GM23338 (cell line): ENCODE data around the gene SCN7A. TPM values are rescaled to one million over a fixed set of nuclear protein-coding genes. Genes with fewer than 3 reads are reported as not detected.

Experiments used
- ATAC-seq: fragments of 200-7000 bp; cut with Tn5 transposase; 3 replicates; pipeline ENCODE4 v1.9.1; 2020
- DNase-seq: peaks from one replicate; pipeline ENCODE4 v3.0.0-alpha.2; 2015; ENCODE audit warnings: low spot score
- H2AFZ ChIP-seq: fragments of 200-600 bp; sonication (generic); 2 replicates; pipeline ENCODE4 v1.8.0; 2016; ENCODE audit warnings: antibody characterized with exemption, mild to moderate bottlenecking, moderate library complexity
- H3F3A ChIP-seq: fragments of 200-600 bp; sonication (generic); replicated peaks from 2 replicates; pipeline ENCODE4 v1.8.0; 2017; ENCODE audit warnings: antibody characterized with exemption, mixed run types, low read depth
- H3K27ac ChIP-seq: fragments of 200-600 bp; sonication (generic); 2 replicates; pipeline ENCODE4 v1.6.1; 2016; ENCODE audit warnings: low read depth
- H3K27me3 ChIP-seq: fragments of 200-600 bp; sonication (generic); 2 replicates; pipeline ENCODE4 v1.8.0; 2016; ENCODE audit warnings: mild to moderate bottlenecking, mixed run types, moderate library complexity; ENCODE audit not compliant: insufficient read depth
- H3K36me3 ChIP-seq: fragments of 200-600 bp; sonication (generic); 2 replicates; pipeline ENCODE4 v1.8.0; 2016; ENCODE audit warnings: mild to moderate bottlenecking; ENCODE audit not compliant: insufficient read depth
- H3K4me1 ChIP-seq: fragments of 200-600 bp; sonication (generic); 2 replicates; pipeline ENCODE4 v1.8.0; 2016; ENCODE audit warnings: mild to moderate bottlenecking, moderate library complexity; ENCODE audit not compliant: insufficient read depth
- H3K4me2 ChIP-seq: fragments of 200-600 bp; sonication (generic); 2 replicates; pipeline ENCODE4 v1.7.1; 2017; ENCODE audit warnings: mixed run types
- H3K4me3 ChIP-seq: fragments of 200-600 bp; sonication (generic); 2 replicates; pipeline ENCODE4 v1.6.1; 2016; ENCODE audit warnings: mixed run types
- H3K79me2 ChIP-seq: fragments of 200-600 bp; sonication (generic); replicated peaks from 2 replicates; pipeline ENCODE4 v1.8.0; 2017; ENCODE audit warnings: mild to moderate bottlenecking; ENCODE audit not compliant: insufficient read depth
- H3K9me2 ChIP-seq: fragments of 200-600 bp; sonication (generic); 2 replicates; pipeline ENCODE4 v1.8.0; 2017; ENCODE audit not compliant: insufficient read depth
- H4K20me1 ChIP-seq: fragments of 200-600 bp; sonication (generic); replicated peaks from 2 replicates; pipeline ENCODE4 v1.8.0; 2017; ENCODE audit warnings: mild to moderate bottlenecking; ENCODE audit not compliant: insufficient read depth
- H3K27ac Mint-ChIP-seq: 2 replicates; pipeline ENCODE4 v1.8.0; 2020; ENCODE audit warnings: inconsistent platforms, mild to moderate bottlenecking, moderate library complexity, mixed read lengths
- H3K27me3 Mint-ChIP-seq: 3 replicates; pipeline ENCODE4 v1.8.0; 2022; ENCODE audit warnings: low read depth, mild to moderate bottlenecking, moderate library complexity, mixed read lengths, inconsistent platforms; ENCODE audit not compliant: insufficient read depth, poor library complexity
- H3K36me3 Mint-ChIP-seq: 3 replicates; pipeline ENCODE4 v1.8.0; 2021; ENCODE audit warnings: low read depth, mild to moderate bottlenecking, inconsistent platforms, moderate library complexity, mixed read lengths
- H3K4me1 Mint-ChIP-seq: 3 replicates; pipeline ENCODE4 v1.8.0; 2020; ENCODE audit warnings: mild to moderate bottlenecking, inconsistent platforms, mixed read lengths
- H3K4me3 Mint-ChIP-seq: 3 replicates; pipeline ENCODE4 v1.8.0; 2021; ENCODE audit warnings: moderate library complexity, mild to moderate bottlenecking, inconsistent platforms, mixed read lengths
- H3K9me3 Mint-ChIP-seq: 3 replicates; pipeline ENCODE4 v1.8.0; 2020; ENCODE audit warnings: moderate library complexity, mild to moderate bottlenecking, inconsistent platforms, mixed read lengths
- CREB1 ChIP-seq: fragments of 250-450 bp; sonication (Bioruptor Pico); IDR thresholded peaks from 2 replicates; pipeline ENCODE4 v1.5.0; 2020; ENCODE audit warnings: low read depth, mild to moderate bottlenecking, moderate library complexity
- EZH2 ChIP-seq: fragments of 200-600 bp; sonication (generic); IDR thresholded peaks from one replicate; pipeline ENCODE4 v1.8.0; 2017; ENCODE audit warnings: antibody characterized with exemption, mild to moderate bottlenecking, low read depth; ENCODE audit not compliant: unreplicated experiment
- EZH2phosphoT487 ChIP-seq: fragments of 200-600 bp; sonication (generic); IDR thresholded peaks from one replicate; pipeline ENCODE4 v1.8.1; 2018; ENCODE audit warnings: antibody characterized with exemption; ENCODE audit not compliant: unreplicated experiment
- JUNB ChIP-seq: IDR thresholded peaks from one replicate; pipeline ENCODE4 v1.6.1; 2016; ENCODE audit warnings: antibody characterized with exemption; ENCODE audit not compliant: unreplicated experiment
- NANOG ChIP-seq: IDR thresholded peaks from 2 replicates; pipeline ENCODE4 v1.6.1; 2016; ENCODE audit warnings: antibody characterized with exemption, borderline replicate concordance
- POLR2AphosphoS5 ChIP-seq: IDR thresholded peaks from 2 replicates; pipeline ENCODE4 v1.6.1; 2016; ENCODE audit warnings: antibody characterized with exemption, low read depth
- STAT1 ChIP-seq: IDR thresholded peaks from one replicate; pipeline ENCODE4 v1.6.1; 2016; ENCODE audit warnings: antibody characterized with exemption; ENCODE audit not compliant: unreplicated experiment
- ZNF114 ChIP-seq: fragments of 250-450 bp; sonication (Bioruptor Pico); IDR thresholded peaks from 2 replicates; pipeline ENCODE4 v1.5.0; 2020; ENCODE audit warnings: mild to moderate bottlenecking, moderate library complexity
- ZNF331 ChIP-seq: fragments of 250-450 bp; sonication (Bioruptor Pico); IDR thresholded peaks from 2 replicates; pipeline ENCODE4 v1.5.0; 2020; ENCODE audit warnings: low read depth, mild to moderate bottlenecking, moderate library complexity
- polyA plus RNA-seq: library from polyadenylated mRNA; unstranded; fragments of >200 nt; fragmentation: Nextera tagmentation; extraction: Ambion mirVana; gene quantifications from 2 replicates; pipeline ENCODE4 v1.2.1, GENCODE V29; 2016
- total RNA-seq: library from RNA; depleted of rRNA; stranded (reverse); fragments of >200 nt; shearing (Covaris generic); gene quantifications from 2 replicates; pipeline ENCODE4 v1.2.3, GENCODE V29; 2014
- TF ChIP-seq, protein P1 (sequence below): IDR thresholded peaks from 2 replicates; pipeline ENCODE4 v1.6.1; 2016; ENCODE audit warnings: antibody characterized with exemption
- TF ChIP-seq, protein P2 (sequence below): IDR thresholded peaks from one replicate; pipeline ENCODE4 v1.6.1; 2018; ENCODE audit warnings: antibody characterized with exemption; ENCODE audit not compliant: unreplicated experiment
- TF ChIP-seq, protein P3 (sequence below): fragments of 250-450 bp; sonication (Bioruptor Pico); IDR thresholded peaks from 2 replicates; pipeline ENCODE4 v1.5.0; 2020; ENCODE audit warnings: mild to moderate bottlenecking, moderate library complexity
- TF ChIP-seq, protein P4 (sequence below), 2 experiments: fragments of 200-600 bp in 1 of 2; sonication (generic) in 1 of 2; conservative IDR thresholded peaks; 2 replicates each; pipeline versions ENCODE4 v1.5.1 to v1.6.1; 2016 to 2017; ENCODE audit warnings: antibody characterized with exemption in 2 of 2, low read depth in 2 of 2, mild to moderate bottlenecking in 2 of 2, moderate library complexity in 1 of 2

The SCN7A gene
- total and polyA plus RNA-seq, 2 experiments from 2014 or later: 0.10 to 0.42 TPM

- Mint-ChIP-seq H3K27ac (no peak overlapping the region), H3K27me3 (no peaks in the 10 kb centered on the region), H3K4me1 (no peaks in the 10 kb centered on the region), H3K4me3 (no peak overlapping the region), H3K9me3 (no peaks in the 10 kb centered on the region), H3K36me3 (no peaks in the 10 kb centered on the region)
- Histone ChIP-seq H3K79me2 (no peaks in the 10 kb centered on the region), H4K20me1 (no peaks in the 10 kb centered on the region), H3K36me3 (no peaks in the 10 kb centered on the region), H3K4me1 (no peaks in the 10 kb centered on the region), H3K4me3 (no peak overlapping the region), H3F3A (no peaks in the 10 kb centered on the region), H3K27me3 (no peaks in the 10 kb centered on the region), H3K27ac (no peak overlapping the region), H2AFZ (no peak overlapping the region), H3K9me2 (no peaks in the 10 kb centered on the region), H3K4me2 (no peak overlapping the region)
- ATAC-seq (no peak), DNase-seq (no peak)
- TF ChIP-seq ZNF114 (CRISPR knock-in tag): no peak
- TF ChIP-seq ZNF331 (CRISPR knock-in tag): no peak
- TF ChIP-seq, protein P1, sequence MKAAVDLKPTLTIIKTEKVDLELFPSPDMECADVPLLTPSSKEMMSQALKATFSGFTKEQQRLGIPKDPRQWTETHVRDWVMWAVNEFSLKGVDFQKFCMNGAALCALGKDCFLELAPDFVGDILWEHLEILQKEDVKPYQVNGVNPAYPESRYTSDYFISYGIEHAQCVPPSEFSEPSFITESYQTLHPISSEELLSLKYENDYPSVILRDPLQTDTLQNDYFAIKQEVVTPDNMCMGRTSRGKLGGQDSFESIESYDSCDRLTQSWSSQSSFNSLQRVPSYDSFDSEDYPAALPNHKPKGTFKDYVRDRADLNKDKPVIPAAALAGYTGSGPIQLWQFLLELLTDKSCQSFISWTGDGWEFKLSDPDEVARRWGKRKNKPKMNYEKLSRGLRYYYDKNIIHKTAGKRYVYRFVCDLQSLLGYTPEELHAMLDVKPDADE: no peak
- TF ChIP-seq NANOG: no peak
- TF ChIP-seq, protein P2, sequence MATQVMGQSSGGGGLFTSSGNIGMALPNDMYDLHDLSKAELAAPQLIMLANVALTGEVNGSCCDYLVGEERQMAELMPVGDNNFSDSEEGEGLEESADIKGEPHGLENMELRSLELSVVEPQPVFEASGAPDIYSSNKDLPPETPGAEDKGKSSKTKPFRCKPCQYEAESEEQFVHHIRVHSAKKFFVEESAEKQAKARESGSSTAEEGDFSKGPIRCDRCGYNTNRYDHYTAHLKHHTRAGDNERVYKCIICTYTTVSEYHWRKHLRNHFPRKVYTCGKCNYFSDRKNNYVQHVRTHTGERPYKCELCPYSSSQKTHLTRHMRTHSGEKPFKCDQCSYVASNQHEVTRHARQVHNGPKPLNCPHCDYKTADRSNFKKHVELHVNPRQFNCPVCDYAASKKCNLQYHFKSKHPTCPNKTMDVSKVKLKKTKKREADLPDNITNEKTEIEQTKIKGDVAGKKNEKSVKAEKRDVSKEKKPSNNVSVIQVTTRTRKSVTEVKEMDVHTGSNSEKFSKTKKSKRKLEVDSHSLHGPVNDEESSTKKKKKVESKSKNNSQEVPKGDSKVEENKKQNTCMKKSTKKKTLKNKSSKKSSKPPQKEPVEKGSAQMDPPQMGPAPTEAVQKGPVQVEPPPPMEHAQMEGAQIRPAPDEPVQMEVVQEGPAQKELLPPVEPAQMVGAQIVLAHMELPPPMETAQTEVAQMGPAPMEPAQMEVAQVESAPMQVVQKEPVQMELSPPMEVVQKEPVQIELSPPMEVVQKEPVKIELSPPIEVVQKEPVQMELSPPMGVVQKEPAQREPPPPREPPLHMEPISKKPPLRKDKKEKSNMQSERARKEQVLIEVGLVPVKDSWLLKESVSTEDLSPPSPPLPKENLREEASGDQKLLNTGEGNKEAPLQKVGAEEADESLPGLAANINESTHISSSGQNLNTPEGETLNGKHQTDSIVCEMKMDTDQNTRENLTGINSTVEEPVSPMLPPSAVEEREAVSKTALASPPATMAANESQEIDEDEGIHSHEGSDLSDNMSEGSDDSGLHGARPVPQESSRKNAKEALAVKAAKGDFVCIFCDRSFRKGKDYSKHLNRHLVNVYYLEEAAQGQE: no peak
- no peak for TF ChIP-seq EZH2
- no peak for TF ChIP-seq CREB1 (CRISPR knock-in tag)
- TF ChIP-seq JUNB: no peak
- TF ChIP-seq, protein P3, sequence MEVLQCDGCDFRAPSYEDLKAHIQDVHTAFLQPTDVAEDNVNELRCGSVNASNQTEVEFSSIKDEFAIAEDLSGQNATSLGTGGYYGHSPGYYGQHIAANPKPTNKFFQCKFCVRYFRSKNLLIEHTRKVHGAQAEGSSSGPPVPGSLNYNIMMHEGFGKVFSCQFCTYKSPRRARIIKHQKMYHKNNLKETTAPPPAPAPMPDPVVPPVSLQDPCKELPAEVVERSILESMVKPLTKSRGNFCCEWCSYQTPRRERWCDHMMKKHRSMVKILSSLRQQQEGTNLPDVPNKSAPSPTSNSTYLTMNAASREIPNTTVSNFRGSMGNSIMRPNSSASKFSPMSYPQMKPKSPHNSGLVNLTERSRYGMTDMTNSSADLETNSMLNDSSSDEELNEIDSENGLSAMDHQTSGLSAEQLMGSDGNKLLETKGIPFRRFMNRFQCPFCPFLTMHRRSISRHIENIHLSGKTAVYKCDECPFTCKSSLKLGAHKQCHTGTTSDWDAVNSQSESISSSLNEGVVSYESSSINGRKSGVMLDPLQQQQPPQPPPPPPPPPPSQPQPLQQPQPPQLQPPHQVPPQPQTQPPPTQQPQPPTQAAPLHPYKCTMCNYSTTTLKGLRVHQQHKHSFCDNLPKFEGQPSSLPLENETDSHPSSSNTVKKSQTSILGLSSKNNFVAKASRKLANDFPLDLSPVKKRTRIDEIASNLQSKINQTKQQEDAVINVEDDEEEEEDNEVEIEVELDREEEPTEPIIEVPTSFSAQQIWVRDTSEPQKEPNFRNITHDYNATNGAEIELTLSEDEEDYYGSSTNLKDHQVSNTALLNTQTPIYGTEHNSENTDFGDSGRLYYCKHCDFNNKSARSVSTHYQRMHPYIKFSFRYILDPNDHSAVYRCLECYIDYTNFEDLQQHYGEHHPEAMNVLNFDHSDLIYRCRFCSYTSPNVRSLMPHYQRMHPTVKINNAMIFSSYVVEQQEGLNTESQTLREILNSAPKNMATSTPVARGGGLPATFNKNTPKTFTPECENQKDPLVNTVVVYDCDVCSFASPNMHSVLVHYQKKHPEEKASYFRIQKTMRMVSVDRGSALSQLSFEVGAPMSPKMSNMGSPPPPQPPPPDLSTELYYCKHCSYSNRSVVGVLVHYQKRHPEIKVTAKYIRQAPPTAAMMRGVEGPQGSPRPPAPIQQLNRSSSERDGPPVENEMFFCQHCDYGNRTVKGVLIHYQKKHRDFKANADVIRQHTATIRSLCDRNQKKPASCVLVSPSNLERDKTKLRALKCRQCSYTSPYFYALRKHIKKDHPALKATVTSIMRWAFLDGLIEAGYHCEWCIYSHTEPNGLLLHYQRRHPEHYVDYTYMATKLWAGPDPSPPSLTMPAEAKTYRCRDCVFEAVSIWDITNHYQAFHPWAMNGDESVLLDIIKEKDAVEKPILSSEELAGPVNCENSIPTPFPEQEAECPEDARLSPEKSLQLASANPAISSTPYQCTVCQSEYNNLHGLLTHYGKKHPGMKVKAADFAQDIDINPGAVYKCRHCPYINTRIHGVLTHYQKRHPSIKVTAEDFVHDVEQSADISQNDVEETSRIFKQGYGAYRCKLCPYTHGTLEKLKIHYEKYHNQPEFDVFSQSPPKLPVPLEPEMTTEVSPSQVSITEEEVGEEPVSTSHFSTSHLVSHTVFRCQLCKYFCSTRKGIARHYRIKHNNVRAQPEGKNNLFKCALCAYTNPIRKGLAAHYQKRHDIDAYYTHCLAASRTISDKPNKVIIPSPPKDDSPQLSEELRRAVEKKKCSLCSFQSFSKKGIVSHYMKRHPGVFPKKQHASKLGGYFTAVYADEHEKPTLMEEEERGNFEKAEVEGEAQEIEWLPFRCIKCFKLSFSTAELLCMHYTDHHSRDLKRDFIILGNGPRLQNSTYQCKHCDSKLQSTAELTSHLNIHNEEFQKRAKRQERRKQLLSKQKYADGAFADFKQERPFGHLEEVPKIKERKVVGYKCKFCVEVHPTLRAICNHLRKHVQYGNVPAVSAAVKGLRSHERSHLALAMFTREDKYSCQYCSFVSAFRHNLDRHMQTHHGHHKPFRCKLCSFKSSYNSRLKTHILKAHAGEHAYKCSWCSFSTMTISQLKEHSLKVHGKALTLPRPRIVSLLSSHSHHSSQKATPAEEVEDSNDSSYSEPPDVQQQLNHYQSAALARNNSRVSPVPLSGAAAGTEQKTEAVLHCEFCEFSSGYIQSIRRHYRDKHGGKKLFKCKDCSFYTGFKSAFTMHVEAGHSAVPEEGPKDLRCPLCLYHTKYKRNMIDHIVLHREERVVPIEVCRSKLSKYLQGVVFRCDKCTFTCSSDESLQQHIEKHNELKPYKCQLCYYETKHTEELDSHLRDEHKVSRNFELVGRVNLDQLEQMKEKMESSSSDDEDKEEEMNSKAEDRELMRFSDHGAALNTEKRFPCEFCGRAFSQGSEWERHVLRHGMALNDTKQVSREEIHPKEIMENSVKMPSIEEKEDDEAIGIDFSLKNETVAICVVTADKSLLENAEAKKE (CRISPR knock-in tag): no peak
- TF ChIP-seq, protein P4, sequence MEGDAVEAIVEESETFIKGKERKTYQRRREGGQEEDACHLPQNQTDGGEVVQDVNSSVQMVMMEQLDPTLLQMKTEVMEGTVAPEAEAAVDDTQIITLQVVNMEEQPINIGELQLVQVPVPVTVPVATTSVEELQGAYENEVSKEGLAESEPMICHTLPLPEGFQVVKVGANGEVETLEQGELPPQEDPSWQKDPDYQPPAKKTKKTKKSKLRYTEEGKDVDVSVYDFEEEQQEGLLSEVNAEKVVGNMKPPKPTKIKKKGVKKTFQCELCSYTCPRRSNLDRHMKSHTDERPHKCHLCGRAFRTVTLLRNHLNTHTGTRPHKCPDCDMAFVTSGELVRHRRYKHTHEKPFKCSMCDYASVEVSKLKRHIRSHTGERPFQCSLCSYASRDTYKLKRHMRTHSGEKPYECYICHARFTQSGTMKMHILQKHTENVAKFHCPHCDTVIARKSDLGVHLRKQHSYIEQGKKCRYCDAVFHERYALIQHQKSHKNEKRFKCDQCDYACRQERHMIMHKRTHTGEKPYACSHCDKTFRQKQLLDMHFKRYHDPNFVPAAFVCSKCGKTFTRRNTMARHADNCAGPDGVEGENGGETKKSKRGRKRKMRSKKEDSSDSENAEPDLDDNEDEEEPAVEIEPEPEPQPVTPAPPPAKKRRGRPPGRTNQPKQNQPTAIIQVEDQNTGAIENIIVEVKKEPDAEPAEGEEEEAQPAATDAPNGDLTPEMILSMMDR (conservative IDR thresholded peaks at IDR 0.05; ENCODE audit: low read depth in 2 of 2): no peak
- no peak for TF ChIP-seq STAT1
- no peak for TF ChIP-seq POLR2AphosphoS5
- TF ChIP-seq EZH2phosphoT487: no peak
These were observed 21.7 kb downstream of the SCN7A start for GRCh38 chr2:166472332-166472731.
